HepG2 (cell line): ENCODE results near the gene COBL. TPM values are rescaled to one million over a fixed set of nuclear protein-coding genes. Genes with fewer than 3 reads are reported as not detected.

Experiments
- ATAC-seq: fragments of 200-7000 bp; cut with Tn5 transposase; 3 replicates; pipeline ENCODE4 v1.9.1; 2020; ENCODE audit warnings: mild to moderate bottlenecking, moderate library complexity
- BruUV-seq: library from RNA; stranded (reverse); fragments of 400-500 nt; replicated peaks from 2 replicates; lab custom pipeline; 2021; lab: Mats Ljungman, UMichigan
- CTCF ChIA-PET: fragments of 300-600 bp; formaldehyde crosslinking; extraction: SDS; loops from one replicate; lab custom pipeline; 2021; ENCODE audit warnings: low total read pairs, inconsistent platforms, low intra/inter-chr PET ratio; lab: Yijun Ruan, JAX
- POLR2A ChIA-PET: fragments of 350-600 bp; sonication (Branson Sonifier 250); formaldehyde crosslinking; loops from one replicate; lab custom pipeline; 2020; ENCODE audit warnings: antibody characterized with exemption, inconsistent platforms; lab: Yijun Ruan, JAX
- DNase-seq: peaks from one replicate; pipeline ENCODE4 v3.0.0-alpha.2; 2015; ENCODE audit warnings: low spot score
- FAIRE-seq: peaks from 3 replicates; lab custom pipeline; 2011; peaks lifted over from hg19 to GRCh38; lab: Jason Lieb, UNC
- H2AFZ ChIP-seq: one replicate; pipeline ENCODE4 v1.6.1; 2011; ENCODE audit warnings: low read length, inconsistent platforms
- H3K27ac ChIP-seq: fragments of 300-600 bp; 3 replicates; pipeline ENCODE4 v1.8.0; 2011; ENCODE audit warnings: mixed run types, mild to moderate bottlenecking, mixed read lengths, low read length, inconsistent platforms; ENCODE audit not compliant: insufficient read depth; ENCODE audit errors: extremely low read length
- H3K27me3 ChIP-seq, 2 experiments: fragments of 200-600 bp in 1 of 2; 2 replicates in 1 of 2; 3 replicates in 1 of 2; pipeline versions ENCODE4 v1.6.0 to v1.8.0; 2011; ENCODE audit warnings: low read length in 2 of 2, mild to moderate bottlenecking in 2 of 2, moderate library complexity in 2 of 2, inconsistent platforms in 1 of 2; ENCODE audit not compliant: insufficient read depth in 2 of 2, control insufficient read depth in 1 of 2
- H3K36me3 ChIP-seq, 2 experiments: fragments of 200-600 bp in 1 of 2; replicated peaks in 1 of 2; 2 replicates in 1 of 2; 3 replicates in 1 of 2; pipeline versions ENCODE4 v1.5.1 to v1.8.0; 2011; ENCODE audit warnings: low read length in 2 of 2, inconsistent platforms in 1 of 2; ENCODE audit not compliant: insufficient read depth in 2 of 2, control insufficient read depth in 1 of 2
- H3K4me1 ChIP-seq: 2 replicates; pipeline ENCODE4 v1.5.1; 2012; ENCODE audit warnings: low read length, inconsistent platforms; ENCODE audit not compliant: insufficient read depth
- H3K4me2 ChIP-seq: 2 replicates; pipeline ENCODE4 v1.6.0; 2011; ENCODE audit warnings: low read depth, low read length, inconsistent platforms
- H3K4me3 ChIP-seq, 3 experiments: fragments of 200-600 bp in 1 of 3; sonication (generic), shearing (Covaris generic) in 1 of 3; replicated peaks in 1 of 3; 2 replicates each; pipeline ENCODE4 v1.5.1; 2011 to 2016; ENCODE audit warnings: low read length in 3 of 3, inconsistent platforms in 2 of 3, low read depth in 2 of 3, mild to moderate bottlenecking in 2 of 3, control low read depth in 1 of 3, mixed read lengths in 1 of 3; ENCODE audit not compliant: insufficient read depth in 1 of 3
- H3K79me2 ChIP-seq: one replicate; pipeline ENCODE4 v1.6.1; 2011; ENCODE audit warnings: low read length, inconsistent platforms; ENCODE audit not compliant: insufficient read depth
- H3K9ac ChIP-seq: 2 replicates; pipeline ENCODE4 v1.6.0; 2011; ENCODE audit warnings: mild to moderate bottlenecking, low read depth, low read length, inconsistent platforms; ENCODE audit not compliant: insufficient read depth
- H3K9me3 ChIP-seq: 2 replicates; pipeline ENCODE4 v1.5.1; 2012; ENCODE audit warnings: mild to moderate bottlenecking, low read length
- H4K20me1 ChIP-seq: 2 replicates; pipeline ENCODE4 v1.6.0; 2011; ENCODE audit warnings: inconsistent platforms, mild to moderate bottlenecking, low read length, moderate library complexity; ENCODE audit not compliant: insufficient read depth
- CEBPB ChIP-seq: IDR thresholded peaks from 2 replicates; pipeline ENCODE4 v1.6.1; 2011; ENCODE audit warnings: low read depth, low read length, improper control_type of control experiment, borderline replicate concordance
- GLMP ChIP-seq: sonication (generic); formaldehyde crosslinking; IDR thresholded peaks from 2 replicates; pipeline ENCODE4 v1.9.0; 2021; ENCODE audit warnings: missing genetic modification reagents, mild to moderate bottlenecking, borderline replicate concordance
- ZNF609 ChIP-seq: sonication (generic); formaldehyde crosslinking; IDR thresholded peaks from 2 replicates; pipeline ENCODE4 v1.4.0; 2020; ENCODE audit warnings: mild to moderate bottlenecking, missing genetic modification reagents, borderline replicate concordance
- WGBS: methylation state at CpG from one replicate; pipeline ENCODE4 v1.1.6; 2017; ENCODE audit warnings: low lambda C conversion rate; 5-methylcytosine and 5-hydroxymethylcytosine counted together
- in situ Hi-C: cut with HindIII; loops from 2 replicates; pipeline ENCODE4 v1.10.0; 2017; ENCODE audit warnings: low pct_unique_long_range_greater_than_20kb; ENCODE audit not compliant: extremely low pct_ligation_motif_present
- intact Hi-C: fragments of 100-400 bp; cut with micrococcal nuclease; formaldehyde crosslinking; loops from one replicate; pipeline ENCODE4 v1.10.0; 2022; ENCODE audit not compliant: unreplicated experiment
- polyA plus RNA-seq, 8 experiments: library from polyadenylated mRNA; depleted of rRNA in 3 of 8; stranded (reverse) in 7 of 8; unstranded in 1 of 8; fragments of >200 nt; fragmentation: Illumina TruSeq in 4 of 8; extraction: Trizol in 4 of 8; gene quantifications; 2 replicates each; pipeline versions ENCODE4 v1.2.1 to v1.2.3, GENCODE V29; 2011 to 2016; ENCODE audit warnings: low read depth in 4 of 8, missing spikeins in 1 of 8, mixed read lengths in 1 of 8; ENCODE audit not compliant: insufficient read depth in 1 of 8
- total RNA-seq, 5 experiments: library from RNA; depleted of rRNA; stranded (reverse); fragments of >200 nt; fragmentation: Illumina TruSeq; extraction: Trizol; gene quantifications; 2 replicates each; pipeline ENCODE4 v1.2.3, GENCODE V29; 2016; ENCODE audit warnings: low read depth in 1 of 5

Gene COBL
- total and polyA plus RNA-seq, 2 of the 13 experiments (the other 11 are each of a cell fraction or from before 2014, with no cell fraction given) = 3.8 to 4.9 TPM

GRCh38 chr7:51129527-51130472 is 186.8 kb downstream of the COBL start:
- Histone ChIP-seq H3K36me3 (peaks cover 0 to 10% of the 10 kb centered on the region in 2 experiments; a peak in 2 of 5 replicates), H3K4me1 (no peaks in the 10 kb centered on the region), H3K9ac (no peak overlapping the region)
- TF ChIP-seq GLMP = no peak
- no peak for TF ChIP-seq CEBPB
- TF ChIP-seq ZNF609 (CRISPR knock-in tag) = no peak
- TF ChIP-seq, all 625 proteins: peak for 0
- ATAC-seq (no peak), FAIRE-seq (no peak), DNase-seq (no peak)
- ChIA-PET CTCF (no interaction called here), POLR2A (no interaction called here)
- in situ Hi-C loops = loop anchor here (25.0 kb wide), 1 partner anchor 667 kb away; the partner anchor contains the start of gene FIGNL1
- no peaks in the 10 kb centered on the region for H3K27me3 ChIP-seq
- no peak overlapping the region for H3K27ac ChIP-seq
- no peaks in the 10 kb centered on the region for H4K20me1 ChIP-seq
- no peaks in the 10 kb centered on the region for H3K9me3 ChIP-seq
- 91% methylated on average over 8 of the region's 8 CpGs for WGBS
- H2AFZ ChIP-seq = no peak overlapping the region
- H3K4me2 ChIP-seq = no peak overlapping the region
- H3K79me2 ChIP-seq = no peaks in the 10 kb centered on the region
- intact Hi-C loops = no loop called here
- BruUV-seq = no TSS peak
- H3K4me3 ChIP-seq = no peak overlapping the region
